Gastroesophageal sphincter (tissue), 3 donors: ENCODE measurements around the gene HSPA1B.

Experiments
- EP300 ChIP-seq: sonication (generic); formaldehyde crosslinking; IDR thresholded peaks from one replicate; pipeline ENCODE4 v1.6.1; 2017; ENCODE audit warnings: antibody characterized with exemption, mild to moderate bottlenecking
- POLR2A ChIP-seq, 2 donors: fragments of 450-650 bp; IDR thresholded peaks; one replicate each; pipeline ENCODE4 v1.6.1; 2017; ENCODE audit warnings: antibody characterized with exemption in 2 of 2, mild to moderate bottlenecking in 2 of 2, moderate library complexity in 1 of 2
- POLR2AphosphoS5 ChIP-seq: sonication (generic); formaldehyde crosslinking; IDR thresholded peaks from one replicate; pipeline ENCODE4 v1.6.1; 2017; ENCODE audit warnings: antibody characterized with exemption
- TF ChIP-seq, protein P1 (sequence below), 4 experiments: fragments of 200-600 bp in 2 of 4; fragments of 450-650 bp in 2 of 4; sonication (generic) in 1 of 4; IDR thresholded peaks; one replicate each; pipeline ENCODE4 v1.5.1; 2017 to 2019; ENCODE audit warnings: antibody characterized with exemption in 4 of 4, mild to moderate bottlenecking in 2 of 4, moderate library complexity in 2 of 4

- TF ChIP-seq POLR2A (IDR thresholded peaks at IDR 0.05) = no peak
- TF ChIP-seq, protein P1, sequence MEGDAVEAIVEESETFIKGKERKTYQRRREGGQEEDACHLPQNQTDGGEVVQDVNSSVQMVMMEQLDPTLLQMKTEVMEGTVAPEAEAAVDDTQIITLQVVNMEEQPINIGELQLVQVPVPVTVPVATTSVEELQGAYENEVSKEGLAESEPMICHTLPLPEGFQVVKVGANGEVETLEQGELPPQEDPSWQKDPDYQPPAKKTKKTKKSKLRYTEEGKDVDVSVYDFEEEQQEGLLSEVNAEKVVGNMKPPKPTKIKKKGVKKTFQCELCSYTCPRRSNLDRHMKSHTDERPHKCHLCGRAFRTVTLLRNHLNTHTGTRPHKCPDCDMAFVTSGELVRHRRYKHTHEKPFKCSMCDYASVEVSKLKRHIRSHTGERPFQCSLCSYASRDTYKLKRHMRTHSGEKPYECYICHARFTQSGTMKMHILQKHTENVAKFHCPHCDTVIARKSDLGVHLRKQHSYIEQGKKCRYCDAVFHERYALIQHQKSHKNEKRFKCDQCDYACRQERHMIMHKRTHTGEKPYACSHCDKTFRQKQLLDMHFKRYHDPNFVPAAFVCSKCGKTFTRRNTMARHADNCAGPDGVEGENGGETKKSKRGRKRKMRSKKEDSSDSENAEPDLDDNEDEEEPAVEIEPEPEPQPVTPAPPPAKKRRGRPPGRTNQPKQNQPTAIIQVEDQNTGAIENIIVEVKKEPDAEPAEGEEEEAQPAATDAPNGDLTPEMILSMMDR (IDR thresholded peaks at IDR 0.05) = no peak
- TF ChIP-seq POLR2AphosphoS5 = no peak
- TF ChIP-seq EP300 = no peak
These were observed 49.3 kb upstream of the HSPA1B start for GRCh38 chr6:31778193-31778592.
